Measurements from ENCODE around the gene MROH9.
A peak's percentile ranks its signal among the peaks of the same experiment; 100 is the strongest.
"Not testable (repeated sequence)": the region's sequence is repeated elsewhere in the genome, so short reads cannot be mapped to it uniquely, and the experiment has no call there.

MROH9 gene

DNA sequence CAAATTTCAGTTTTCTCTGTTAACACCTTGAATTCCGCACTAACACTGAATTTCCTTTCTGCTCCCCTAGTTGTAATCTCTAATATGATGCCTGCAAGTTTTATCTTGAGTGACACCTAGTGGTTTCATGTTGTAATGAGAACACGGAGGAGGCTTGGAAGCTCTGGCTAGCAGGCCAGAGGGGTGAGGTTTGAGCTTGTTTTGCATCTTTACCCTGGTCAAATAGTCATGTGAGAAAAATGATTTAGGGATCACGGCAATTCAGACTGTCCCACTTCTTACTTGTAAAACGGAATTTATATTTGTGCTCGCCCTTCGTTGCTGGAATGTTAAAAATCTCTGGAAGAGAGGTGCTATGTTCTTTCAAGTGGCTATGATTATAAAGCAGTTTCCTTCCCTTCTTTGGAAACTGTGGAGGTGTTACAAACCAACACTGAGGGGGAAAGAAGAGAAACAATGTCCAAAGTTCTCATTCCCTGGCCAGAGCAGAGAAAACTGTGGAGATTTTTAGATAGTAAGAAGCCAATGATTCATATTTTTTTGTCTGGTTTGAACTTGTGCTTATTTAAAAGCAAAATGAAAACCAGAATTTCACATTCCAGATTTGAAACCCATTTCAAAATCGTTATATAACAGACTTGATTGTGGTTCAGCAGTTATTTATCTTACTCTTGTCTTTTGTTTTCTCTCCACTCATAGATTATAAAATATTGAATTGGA lies 5.3 kb upstream of the MROH9 start:
- H3K9me3 ChIP-seq: no peaks in the 10 kb centered on the region
- no peak overlapping the region for H3K4me3 ChIP-seq
- H3K4me1 ChIP-seq: peaks cover 10% of the 10 kb centered on the region
- no peaks in the 10 kb centered on the region for H3K36me3 ChIP-seq (replicated peaks)
- no peaks in the 10 kb centered on the region for H3K27me3 ChIP-seq (ENCODE audit: low read depth)
- DNase-seq (ENCODE audit: low spot score in 2 of 2): peak; percentile 47 to 74
- in situ Hi-C loops (cut with MboI; ENCODE audit: low sequenced_read_pairs): no loop called here

GRCh38 chr1:170931650-170932049 lies 3.7 kb upstream of the MROH9 start:
- Histone ChIP-seq H3K4me3 (no peak overlapping the region), H3K9me3 (no peaks in the 10 kb centered on the region)
- in situ Hi-C loops (cut with MboI; ENCODE audit: low sequenced_read_pairs): no loop called here

DNA sequence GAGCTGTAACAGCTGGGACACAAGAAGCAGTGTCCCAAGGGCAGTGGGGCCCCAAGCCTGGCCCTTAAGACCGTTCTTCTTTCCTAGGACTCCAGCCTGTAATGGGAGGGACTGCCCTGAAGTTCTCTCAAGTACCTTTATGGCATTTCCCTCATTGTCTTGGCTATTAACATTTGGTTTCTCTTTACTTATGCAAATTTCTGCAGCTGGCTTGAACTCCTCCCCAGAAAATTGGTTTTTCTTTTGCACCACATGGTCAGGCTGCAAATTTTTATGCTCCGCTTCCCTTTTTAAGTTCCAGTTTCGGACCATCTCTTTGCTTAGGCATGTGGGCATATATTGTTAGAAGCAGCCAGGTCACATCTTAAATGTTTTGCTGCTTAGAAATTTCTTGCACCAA lies 3.1 kb upstream of the MROH9 start:
- DNase-seq (ENCODE audit: low spot score in 2 of 2): peak; percentile 3 to 23
- H3K4me3 ChIP-seq: no peak overlapping the region
- no peaks in the 10 kb centered on the region for H3K36me3 ChIP-seq (replicated peaks)
- H3K4me1 ChIP-seq: peaks cover 10% of the 10 kb centered on the region
- no peaks in the 10 kb centered on the region for H3K27me3 ChIP-seq (ENCODE audit: low read depth)
- H3K9me3 ChIP-seq: no peaks in the 10 kb centered on the region
- in situ Hi-C loops (cut with MboI; ENCODE audit: low sequenced_read_pairs): no loop called here

More at GRCh38 chr1:170931650-170932049, 3.7 kb upstream of the MROH9 start:
- Histone ChIP-seq H3K4me1 (peaks cover 10% of the 10 kb centered on the region), H3K36me3 (replicated peaks) (no peaks in the 10 kb centered on the region), H3K27me3 (ENCODE audit: low read depth) (no peaks in the 10 kb centered on the region)
- peak in 1 of 2 experiments; percentile 30 for DNase-seq (ENCODE audit: low spot score in 2 of 2)

DNA sequence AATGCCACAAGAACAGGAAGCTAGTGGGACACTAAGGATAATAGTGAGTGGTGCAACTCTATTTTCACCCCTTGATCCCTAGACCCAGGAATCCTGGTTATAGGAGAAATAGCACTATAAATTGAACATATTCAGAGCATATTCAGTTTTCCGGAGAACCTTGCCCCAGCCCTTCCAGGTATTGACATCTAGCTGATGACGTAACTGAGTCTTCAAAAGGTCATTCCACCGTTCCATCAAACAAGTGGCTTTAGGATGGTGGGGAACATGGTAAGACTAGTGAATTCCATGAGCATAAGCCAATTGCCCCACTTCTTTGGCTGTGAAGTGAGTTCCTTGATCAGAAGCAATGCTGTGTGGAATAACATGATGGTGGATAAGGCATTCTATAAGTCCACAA lies 2.9 kb downstream of the MROH9 start:
- no peak overlapping the region for H3K4me3 ChIP-seq
- in situ Hi-C loops (cut with MboI; ENCODE audit: low sequenced_read_pairs): no loop called here
- H3K27me3 ChIP-seq (ENCODE audit: low read depth): no peaks in the 10 kb centered on the region
- no peaks in the 10 kb centered on the region for H3K36me3 ChIP-seq (replicated peaks)
- no peaks in the 10 kb centered on the region for H3K9me3 ChIP-seq
- DNase-seq (ENCODE audit: low spot score in 2 of 2): no peak
- H3K4me1 ChIP-seq: no peaks in the 10 kb centered on the region

DNA sequence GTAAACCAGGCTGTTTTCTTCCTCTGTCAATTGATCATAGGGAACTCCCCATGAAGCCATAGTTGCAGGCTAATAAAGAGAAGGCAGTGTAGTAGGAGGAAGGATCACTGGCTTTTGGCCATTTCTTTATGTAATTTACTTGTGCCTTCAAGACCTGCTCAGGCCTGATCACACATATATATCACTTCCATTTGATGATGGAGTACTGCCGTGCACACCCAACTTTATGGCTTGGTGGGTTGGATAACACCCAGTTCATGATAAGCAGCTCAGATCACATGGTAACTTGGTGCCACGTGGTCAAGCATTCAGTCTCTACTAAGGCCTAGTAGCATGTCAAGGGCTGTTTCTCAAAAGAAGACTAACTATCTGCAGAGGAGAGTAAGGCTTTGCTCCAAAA lies 4.1 kb downstream of the MROH9 start:
- Histone ChIP-seq H3K4me1 (no peaks in the 10 kb centered on the region), H3K9me3 (no peaks in the 10 kb centered on the region), H3K36me3 (replicated peaks) (no peaks in the 10 kb centered on the region), H3K4me3 (no peak overlapping the region), H3K27me3 (ENCODE audit: low read depth) (no peaks in the 10 kb centered on the region)
- in situ Hi-C loops (cut with MboI; ENCODE audit: low sequenced_read_pairs): no loop called here
- DNase-seq (ENCODE audit: low spot score in 2 of 2): no peak

- H3K9me3 ChIP-seq: not testable (repeated sequence)
These were observed 16.4 kb downstream of the MROH9 start for GRCh38 chr1:170951744-170952143.

GRCh38 chr1:170959385-170959784 lies 24.1 kb downstream of the MROH9 start:
- no peaks in the 10 kb centered on the region for H3K9me3 ChIP-seq
- H3K4me3 ChIP-seq: no peak overlapping the region
- no peaks in the 10 kb centered on the region for H3K4me1 ChIP-seq
- in situ Hi-C loops (cut with MboI; ENCODE audit: low sequenced_read_pairs): no loop called here
- no peaks in the 10 kb centered on the region for H3K36me3 ChIP-seq (replicated peaks)
- DNase-seq (ENCODE audit: low spot score in 2 of 2): no peak
- H3K27me3 ChIP-seq (ENCODE audit: low read depth): 0 out of 2 replicates have a peak, but pooled peaks cover 2% of the 10 kb centered on the region

More at GRCh38 chr1:170951744-170952143, 16.4 kb downstream of the MROH9 start:
- H3K36me3 ChIP-seq (replicated peaks); H3K27me3 ChIP-seq (ENCODE audit: low read depth); in situ Hi-C loops (cut with MboI; ENCODE audit: low sequenced_read_pairs); H3K4me3 ChIP-seq; DNase-seq (ENCODE audit: low spot score in 2 of 2); H3K4me1 ChIP-seq: not testable (repeated sequence)

GRCh38 chr1:170964506-170964905 lies 29.2 kb downstream of the MROH9 start:
- peaks cover 4% of the 10 kb centered on the region; the same call in 1 of the 2 replicates for H3K27me3 ChIP-seq (ENCODE audit: low read depth)
- in situ Hi-C loops (cut with MboI; ENCODE audit: low sequenced_read_pairs): no loop called here

GRCh38 chr1:170967042-170967910 lies 31.9 kb downstream of the MROH9 start:
- H3K4me3 ChIP-seq: no peak overlapping the region
- H3K9me3 ChIP-seq: no peaks in the 10 kb centered on the region
- peaks cover 2% of the 10 kb centered on the region; the same call in 1 of the 2 replicates for H3K27me3 ChIP-seq (ENCODE audit: low read depth)
- no peaks in the 10 kb centered on the region for H3K4me1 ChIP-seq
- no peaks in the 10 kb centered on the region for H3K36me3 ChIP-seq (replicated peaks)
- DNase-seq (ENCODE audit: low spot score in 2 of 2): peak; percentile 8 to 28
- in situ Hi-C loops (cut with MboI; ENCODE audit: low sequenced_read_pairs): no loop called here

More at GRCh38 chr1:170964506-170964905, 29.2 kb downstream of the MROH9 start:
- DNase-seq (ENCODE audit: low spot score in 2 of 2): no peak
- no peaks in the 10 kb centered on the region for H3K4me1 ChIP-seq
- no peaks in the 10 kb centered on the region for H3K9me3 ChIP-seq
- H3K36me3 ChIP-seq (replicated peaks): no peaks in the 10 kb centered on the region
- no peak overlapping the region for H3K4me3 ChIP-seq

DNA sequence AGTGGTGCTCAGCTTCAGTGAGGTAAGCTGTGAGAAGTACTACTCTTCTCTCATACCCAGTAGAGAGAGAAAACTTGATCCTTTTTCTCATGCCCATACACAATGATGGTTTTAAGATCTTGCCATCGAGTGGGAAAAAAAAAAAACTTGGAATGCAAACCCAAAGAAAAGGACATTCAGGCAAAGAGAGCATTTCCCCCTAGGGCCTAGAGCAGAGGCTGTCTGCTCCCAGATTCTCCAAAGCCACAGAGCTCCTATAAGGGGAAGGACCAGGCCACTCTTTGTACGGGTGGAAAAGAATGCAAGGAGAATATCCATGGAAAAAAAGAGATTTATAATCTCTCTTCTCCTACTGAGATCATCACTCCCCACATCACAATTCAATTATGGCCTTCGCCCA lies 34.9 kb downstream of the MROH9 start:
- DNase-seq (ENCODE audit: low spot score in 2 of 2): no peak
- no peaks in the 10 kb centered on the region for H3K36me3 ChIP-seq (replicated peaks)
- H3K27me3 ChIP-seq (ENCODE audit: low read depth): peaks cover 4% of the 10 kb centered on the region; the same call in 1 of the 2 replicates
- H3K4me3 ChIP-seq: no peak overlapping the region
- in situ Hi-C loops (cut with MboI; ENCODE audit: low sequenced_read_pairs): no loop called here
- H3K4me1 ChIP-seq: no peaks in the 10 kb centered on the region
- H3K9me3 ChIP-seq: no peaks in the 10 kb centered on the region

GRCh38 chr1:170978371-170978910 lies 43.1 kb downstream of the MROH9 start:
- Histone ChIP-seq H3K4me3 (no peak overlapping the region), H3K36me3 (replicated peaks) (no peaks in the 10 kb centered on the region), H3K27me3 (ENCODE audit: low read depth) (0 out of 2 replicates have a peak, but pooled peaks cover 2% of the 10 kb centered on the region), H3K9me3 (no peaks in the 10 kb centered on the region), H3K4me1 (no peaks in the 10 kb centered on the region)
- in situ Hi-C loops (cut with MboI; ENCODE audit: low sequenced_read_pairs): no loop called here
- no peak for DNase-seq (ENCODE audit: low spot score in 2 of 2)

DNA sequence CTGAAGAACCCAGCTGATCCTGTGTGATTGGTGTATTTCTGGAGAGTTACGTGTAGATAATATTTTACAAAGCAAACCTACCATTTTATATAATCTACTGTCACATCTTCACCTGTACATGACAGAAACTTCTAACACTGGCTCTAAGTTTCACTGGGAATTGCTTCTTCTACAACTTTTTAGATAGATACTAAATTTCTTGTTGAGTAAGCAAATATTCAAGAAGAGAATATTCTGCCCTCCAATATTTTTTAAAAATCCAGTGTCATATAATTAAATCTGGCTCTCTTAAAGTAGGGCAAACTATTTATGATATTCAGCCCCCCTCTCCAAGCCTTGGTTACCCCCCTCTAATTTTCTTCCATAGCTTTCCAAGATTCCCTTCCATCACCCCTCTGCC lies 50.1 kb downstream of the MROH9 start:
- in situ Hi-C loops (cut with MboI; ENCODE audit: low sequenced_read_pairs): no loop called here
- DNase-seq (ENCODE audit: low spot score in 2 of 2): no peak
- H3K4me3 ChIP-seq: no peak overlapping the region

GRCh38 chr1:170986901-170987300 lies 51.6 kb downstream of the MROH9 start:
- in situ Hi-C loops (cut with MboI; ENCODE audit: low sequenced_read_pairs): no loop called here
- no peak for DNase-seq (ENCODE audit: low spot score in 2 of 2)
- no peak overlapping the region for H3K4me3 ChIP-seq
- H3K27me3 ChIP-seq (ENCODE audit: low read depth): no peaks in the 10 kb centered on the region
- H3K36me3 ChIP-seq (replicated peaks): no peaks in the 10 kb centered on the region
- no peaks in the 10 kb centered on the region for H3K4me1 ChIP-seq
- no peaks in the 10 kb centered on the region for H3K9me3 ChIP-seq

More for the DNA sequence above, 50.1 kb downstream of the MROH9 start:
- H3K9me3 ChIP-seq: no peaks in the 10 kb centered on the region
- no peaks in the 10 kb centered on the region for H3K36me3 ChIP-seq (replicated peaks)
- no peaks in the 10 kb centered on the region for H3K27me3 ChIP-seq (ENCODE audit: low read depth)
- no peaks in the 10 kb centered on the region for H3K4me1 ChIP-seq

DNA sequence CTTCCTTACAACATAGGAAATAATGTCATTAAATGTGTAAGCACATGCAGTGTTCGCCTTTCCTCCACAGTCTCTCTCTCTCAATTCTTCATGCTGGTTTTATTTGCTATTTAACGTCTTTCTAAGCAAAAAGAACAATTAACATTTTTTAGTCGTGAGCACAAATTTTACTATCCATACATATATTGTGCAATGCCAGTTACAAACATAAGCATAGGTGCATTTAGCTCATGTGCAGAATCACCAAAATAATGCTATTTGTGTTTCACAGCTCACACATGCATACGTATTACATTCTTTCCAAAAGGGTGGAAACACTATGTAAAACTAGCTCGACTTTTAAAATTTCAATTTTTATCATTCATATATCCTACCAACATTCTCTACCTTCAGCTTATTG lies 52.1 kb downstream of the MROH9 start:
- H3K27me3 ChIP-seq (ENCODE audit: low read depth): no peaks in the 10 kb centered on the region
- H3K4me3 ChIP-seq: no peak overlapping the region
- H3K4me1 ChIP-seq: no peaks in the 10 kb centered on the region
- H3K36me3 ChIP-seq (replicated peaks): no peaks in the 10 kb centered on the region
- no peaks in the 10 kb centered on the region for H3K9me3 ChIP-seq
- no peak for DNase-seq (ENCODE audit: low spot score in 2 of 2)
- in situ Hi-C loops (cut with MboI; ENCODE audit: low sequenced_read_pairs): no loop called here

All from HAP-1 (cell line).